Measurements from ENCODE around the gene SMAD6. TPM values are rescaled to one million over a fixed set of nuclear protein-coding genes. Genes with fewer than 3 reads are reported as not detected.
A peak's percentile ranks its signal among the peaks of the same experiment; 100 is the strongest.

The SMAD6 gene
- total and polyA plus RNA-seq, 11 donors: 10.4 to 65.9 (median 20.6) TPM

GRCh38 chr15:66778314-66778665 lies 76.3 kb downstream of the SMAD6 start:
- Histone ChIP-seq H3K36me3 (peaks cover 0 to 24% (median 7%) of the 10 kb centered on the region in 9 donors), H3K4me1 (peaks cover 0 to 71% (median 28%) of the 10 kb centered on the region in 12 donors), H3K4me3 (no peak overlapping the region), H3K27ac (no peak overlapping the region), H3K9me3 (no peaks in the 10 kb centered on the region), H3K27me3 (no peaks in the 10 kb centered on the region)
- DNase-seq: no peak
- TF ChIP-seq, protein P1, sequence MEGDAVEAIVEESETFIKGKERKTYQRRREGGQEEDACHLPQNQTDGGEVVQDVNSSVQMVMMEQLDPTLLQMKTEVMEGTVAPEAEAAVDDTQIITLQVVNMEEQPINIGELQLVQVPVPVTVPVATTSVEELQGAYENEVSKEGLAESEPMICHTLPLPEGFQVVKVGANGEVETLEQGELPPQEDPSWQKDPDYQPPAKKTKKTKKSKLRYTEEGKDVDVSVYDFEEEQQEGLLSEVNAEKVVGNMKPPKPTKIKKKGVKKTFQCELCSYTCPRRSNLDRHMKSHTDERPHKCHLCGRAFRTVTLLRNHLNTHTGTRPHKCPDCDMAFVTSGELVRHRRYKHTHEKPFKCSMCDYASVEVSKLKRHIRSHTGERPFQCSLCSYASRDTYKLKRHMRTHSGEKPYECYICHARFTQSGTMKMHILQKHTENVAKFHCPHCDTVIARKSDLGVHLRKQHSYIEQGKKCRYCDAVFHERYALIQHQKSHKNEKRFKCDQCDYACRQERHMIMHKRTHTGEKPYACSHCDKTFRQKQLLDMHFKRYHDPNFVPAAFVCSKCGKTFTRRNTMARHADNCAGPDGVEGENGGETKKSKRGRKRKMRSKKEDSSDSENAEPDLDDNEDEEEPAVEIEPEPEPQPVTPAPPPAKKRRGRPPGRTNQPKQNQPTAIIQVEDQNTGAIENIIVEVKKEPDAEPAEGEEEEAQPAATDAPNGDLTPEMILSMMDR (IDR thresholded peaks at IDR 0.05): no peak
- no peak for TF ChIP-seq POLR2A (IDR thresholded peaks at IDR 0.05)
- no peak for ATAC-seq
- intact Hi-C loops (cut with DNase I): loop anchor here in 1 of 10 donors (5.0 kb wide), 1 partner anchor 176 kb away; no protein-coding TSS in a partner anchor
- WGBS, 4 donors: 90 to 100% (median 96%) methylated on average over 1 of the region's 1 CpG

GRCh38 chr15:66778716-66779115 lies 76.7 kb downstream of the SMAD6 start:
- 94 to 96% (median 95%) methylated on average over 7 to 8 of the region's 8 CpGs for WGBS, 4 donors
- ATAC-seq: no peak
- no peak for TF ChIP-seq POLR2A (IDR thresholded peaks at IDR 0.05)
- TF ChIP-seq, protein P1 (IDR thresholded peaks at IDR 0.05): no peak
- Histone ChIP-seq H3K27me3 (no peaks in the 10 kb centered on the region), H3K9me3 (no peaks in the 10 kb centered on the region), H3K4me3 (no peak overlapping the region), H3K4me1 (peaks cover 0 to 67% (median 24%) of the 10 kb centered on the region in 12 donors), H3K27ac (no peak overlapping the region), H3K36me3 (peaks cover 0 to 28% (median 7%) of the 10 kb centered on the region in 9 donors)
- DNase-seq: peak in 1 of 5 donors; percentile 13
- intact Hi-C loops (cut with DNase I): loop anchor here in 1 of 10 donors (5.0 kb wide), 1 partner anchor 176 kb away; no protein-coding TSS in a partner anchor

DNA sequence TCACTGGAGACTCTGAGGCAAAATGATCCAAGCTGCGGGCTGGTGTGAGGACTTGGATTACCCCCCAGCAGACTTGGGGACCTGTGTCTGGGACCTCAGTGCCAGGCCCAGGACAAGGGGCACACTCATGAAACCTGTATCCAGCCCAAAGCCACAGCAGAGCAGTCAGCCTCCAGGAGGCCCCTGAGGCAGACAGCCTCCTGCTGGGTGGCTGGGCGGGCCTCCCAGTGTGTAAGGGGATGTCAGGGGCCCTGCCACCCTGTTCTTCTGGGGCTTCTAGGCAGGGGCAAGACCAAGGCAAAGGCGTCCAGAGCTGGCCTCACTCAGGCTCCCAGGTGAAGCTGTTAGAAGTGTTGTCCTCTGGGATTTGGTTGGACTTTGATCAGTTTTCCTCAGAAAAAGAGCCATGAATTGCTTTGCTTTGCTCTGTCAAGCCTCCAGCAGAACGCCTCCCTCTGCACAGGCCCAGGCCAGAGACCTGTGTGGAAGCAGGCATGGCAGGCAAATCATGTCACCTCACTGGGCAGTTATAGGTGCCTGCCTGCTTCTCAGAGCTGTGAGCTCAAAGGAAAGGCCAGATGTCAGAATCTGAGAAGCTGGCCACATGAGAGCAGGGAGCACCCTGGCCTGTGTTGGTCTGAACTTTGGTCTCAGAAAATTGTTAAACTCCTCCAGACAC lies 77.4 kb downstream of the SMAD6 start:
- no peaks in the 10 kb centered on the region for H3K27me3 ChIP-seq
- TF ChIP-seq POLR2A (IDR thresholded peaks at IDR 0.05): no peak
- TF ChIP-seq, protein P1 (IDR thresholded peaks at IDR 0.05): no peak
- WGBS, 4 donors: 81 to 100% (median 95%) methylated on average over 2 to 4 of the region's 4 CpGs
- H3K4me1 ChIP-seq: peaks cover 0 to 59% (median 17%) of the 10 kb centered on the region in 12 donors
- DNase-seq: peak in 1 of 5 donors; percentile 14
- no peak overlapping the region for H3K27ac ChIP-seq
- intact Hi-C loops (cut with DNase I): loop anchor here in 1 of 10 donors (5.0 kb wide), 1 partner anchor 177 kb away; no protein-coding TSS in a partner anchor
- H3K36me3 ChIP-seq: peaks cover 0 to 28% (median 7%) of the 10 kb centered on the region in 9 donors
- H3K9me3 ChIP-seq: no peaks in the 10 kb centered on the region
- ATAC-seq: no peak
- no peak overlapping the region for H3K4me3 ChIP-seq

GRCh38 chr15:66780172-66780972 lies 78.3 kb downstream of the SMAD6 start:
- Histone ChIP-seq H3K27ac (no peak overlapping the region), H3K27me3 (no peaks in the 10 kb centered on the region), H3K9me3 (no peaks in the 10 kb centered on the region), H3K36me3 (peaks cover 0 to 28% (median 7%) of the 10 kb centered on the region in 9 donors), H3K4me1 (peaks cover 0 to 50% (median 12%) of the 10 kb centered on the region in 12 donors), H3K4me3 (no peak overlapping the region)
- TF ChIP-seq, protein P1 (IDR thresholded peaks at IDR 0.05): no peak
- no peak for TF ChIP-seq POLR2A (IDR thresholded peaks at IDR 0.05)
- DNase-seq (peak in 1 of 5 donors; percentile 15), ATAC-seq (no peak)
- 85 to 93% (median 90%) methylated on average over 21 of the region's 21 CpGs for WGBS, 4 donors
- intact Hi-C loops (cut with DNase I): no loop called here

Data from heart left ventricle (tissue), 16 donors.